NCI-H2107 (cell line): ENCODE measurements around the gene CCDC60.

Experiments used
- DNase-seq: peaks from one replicate; lab custom pipeline; 2025; lab: John Stamatoyannopoulos, UW

Gene CCDC60

DNA sequence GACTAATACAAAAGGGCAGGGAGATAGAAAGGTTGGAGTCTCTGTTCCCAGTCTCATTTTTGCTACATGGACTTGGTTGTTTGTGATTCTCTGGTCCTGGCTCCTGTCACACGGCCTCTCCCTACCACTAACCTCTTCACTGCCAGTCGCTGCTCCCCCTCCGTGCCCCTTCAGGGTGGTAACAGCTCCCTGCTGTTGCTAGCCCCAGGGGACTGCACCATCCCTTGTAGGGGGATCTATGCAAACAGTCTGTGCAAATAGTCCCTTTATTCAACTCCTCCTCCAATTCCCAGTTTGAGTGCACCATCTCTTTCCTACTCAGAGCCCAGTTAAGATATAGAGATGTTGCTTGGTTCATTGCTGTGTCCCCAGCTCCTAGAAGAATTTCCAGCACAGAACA lies 51.1 kb downstream of the CCDC60 start:
- no peak for DNase-seq

DNA sequence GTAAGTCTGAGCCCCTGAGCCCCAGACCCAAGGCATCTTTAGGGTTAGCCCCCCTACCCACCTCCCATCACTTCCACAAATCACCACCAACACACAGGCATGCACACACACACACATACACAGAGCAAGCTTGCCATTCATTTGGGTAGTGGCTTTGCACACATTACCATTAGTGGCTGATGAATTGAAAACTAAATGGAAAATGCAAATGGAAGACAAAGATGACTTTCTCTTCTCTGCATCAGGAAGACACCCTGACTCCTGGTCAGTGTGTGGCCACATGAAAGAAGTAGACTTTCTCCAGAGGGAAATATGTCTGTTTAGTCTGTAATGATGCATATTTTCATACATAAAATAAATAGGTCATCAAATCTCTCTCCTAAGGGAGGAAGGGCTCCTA lies 55.2 kb downstream of the CCDC60 start:
- DNase-seq: no peak

DNA sequence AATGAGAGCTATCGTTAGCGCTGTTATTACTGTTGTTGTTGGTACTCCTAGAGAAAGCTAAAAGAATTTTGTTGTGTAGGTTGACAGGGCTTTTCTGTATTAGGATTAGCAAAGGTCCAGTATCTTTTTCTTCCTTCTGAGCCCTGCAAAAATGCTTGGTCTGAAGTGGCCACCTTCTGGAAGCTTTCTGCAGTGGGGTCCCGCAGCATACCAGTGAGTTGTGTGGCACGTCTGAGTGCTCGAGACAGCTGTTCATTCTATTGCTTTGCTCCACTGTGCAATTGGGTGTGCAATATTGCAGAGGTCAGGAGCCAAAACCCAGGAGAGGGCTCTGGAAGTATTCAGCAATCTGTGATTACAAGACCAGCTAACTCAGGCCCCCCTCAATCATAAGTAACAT lies 57.1 kb downstream of the CCDC60 start:
- no peak for DNase-seq

DNA sequence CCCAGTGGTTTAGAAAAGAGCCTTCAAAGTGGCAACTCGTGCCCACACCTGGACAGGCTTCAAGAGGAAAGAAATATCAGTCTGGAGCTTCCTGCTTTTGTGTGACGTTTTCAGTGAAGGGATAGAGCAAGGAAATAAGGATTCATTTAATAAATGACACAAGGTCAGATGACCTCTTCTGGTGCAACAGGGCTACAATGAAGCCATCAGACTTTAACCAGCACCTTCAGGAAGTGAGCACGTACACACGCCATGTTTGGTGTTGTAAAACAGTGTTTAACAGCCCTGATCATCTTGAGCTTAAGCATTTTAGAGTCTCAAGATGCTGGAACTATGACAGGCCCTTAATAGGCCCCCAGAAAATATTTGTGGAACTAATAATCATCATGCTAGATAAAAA lies 59.1 kb downstream of the CCDC60 start:
- no peak for DNase-seq

DNA sequence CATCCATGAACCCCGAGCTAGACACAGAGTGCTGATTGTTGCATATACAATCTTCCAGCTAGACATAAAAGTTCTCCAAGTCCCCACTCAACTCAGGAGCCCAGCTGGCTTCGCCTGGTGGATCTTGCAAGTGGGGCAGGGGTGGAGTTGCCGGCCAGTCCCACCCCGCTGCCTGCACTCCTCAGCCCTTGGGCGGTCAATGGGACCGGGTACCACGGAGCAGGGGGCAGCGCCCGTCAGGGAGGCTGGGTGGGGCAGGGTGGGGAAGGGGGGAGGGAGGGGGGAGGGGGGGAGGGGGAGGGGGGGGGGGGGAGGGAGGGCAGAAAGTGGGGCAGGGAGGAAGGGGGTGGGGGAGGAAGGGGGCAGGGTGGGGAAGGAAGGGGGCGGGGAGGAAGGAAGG lies 63.0 kb downstream of the CCDC60 start:
- DNase-seq: no peak

DNA sequence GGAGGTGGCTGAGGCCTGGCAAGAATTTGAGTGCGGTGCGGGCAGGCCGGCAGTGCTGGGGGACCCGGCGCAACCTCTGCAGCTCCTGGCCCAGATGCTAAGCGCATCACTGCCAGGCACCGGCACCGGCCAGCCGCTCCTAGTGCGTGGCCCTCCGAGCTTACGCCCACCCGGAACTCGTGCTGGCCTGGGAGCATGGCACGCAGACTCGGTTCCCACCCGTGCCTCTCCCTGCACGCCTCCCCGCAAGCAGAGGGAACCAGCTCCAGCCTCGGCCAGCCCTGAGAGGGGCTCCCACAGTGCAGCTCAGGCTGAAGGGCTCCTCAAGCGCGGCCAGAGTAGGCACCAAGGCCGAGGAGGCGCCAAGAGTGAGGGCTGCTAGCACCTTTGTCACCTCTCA lies 63.7 kb downstream of the CCDC60 start:
- DNase-seq: no peak

DNA sequence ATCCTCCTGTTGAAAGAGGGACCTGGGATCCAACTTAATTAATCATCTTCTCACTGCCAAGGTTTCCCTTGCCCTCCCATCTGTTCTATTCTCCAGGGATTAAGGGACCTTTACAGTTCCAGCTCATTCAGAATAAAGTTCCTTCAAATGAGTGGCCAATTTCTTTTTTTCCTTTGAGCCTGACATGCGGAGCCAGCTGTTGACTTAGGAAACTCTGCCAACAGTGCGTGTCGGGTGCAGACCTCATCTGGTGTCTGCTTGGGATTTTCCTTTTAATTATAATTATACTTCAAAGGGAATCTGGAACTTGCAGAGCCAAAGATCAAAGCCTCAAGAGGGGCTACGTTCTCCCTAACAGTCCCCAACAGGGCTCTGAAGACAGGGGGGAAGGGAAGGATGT lies 64.8 kb downstream of the CCDC60 start:
- no peak for DNase-seq

DNA sequence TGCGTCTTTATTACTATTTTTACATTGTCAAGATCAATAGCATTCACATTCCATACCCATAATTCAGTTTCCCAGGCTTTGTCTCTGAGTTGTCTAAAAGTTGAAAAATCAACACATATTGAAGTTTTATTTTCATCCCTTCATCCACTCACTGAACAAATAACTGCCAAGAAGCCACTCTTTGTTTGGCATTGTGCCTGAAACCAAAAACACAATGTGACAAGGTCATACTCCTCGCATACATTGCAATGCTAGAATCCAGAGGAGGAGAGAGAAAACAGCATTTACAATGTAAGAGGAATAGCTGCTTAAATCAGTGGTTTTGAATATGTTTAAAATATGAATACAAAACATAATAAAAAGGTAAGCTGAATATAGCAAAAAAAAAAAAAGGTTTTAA lies 71.8 kb downstream of the CCDC60 start:
- DNase-seq: peak; percentile 12

DNA sequence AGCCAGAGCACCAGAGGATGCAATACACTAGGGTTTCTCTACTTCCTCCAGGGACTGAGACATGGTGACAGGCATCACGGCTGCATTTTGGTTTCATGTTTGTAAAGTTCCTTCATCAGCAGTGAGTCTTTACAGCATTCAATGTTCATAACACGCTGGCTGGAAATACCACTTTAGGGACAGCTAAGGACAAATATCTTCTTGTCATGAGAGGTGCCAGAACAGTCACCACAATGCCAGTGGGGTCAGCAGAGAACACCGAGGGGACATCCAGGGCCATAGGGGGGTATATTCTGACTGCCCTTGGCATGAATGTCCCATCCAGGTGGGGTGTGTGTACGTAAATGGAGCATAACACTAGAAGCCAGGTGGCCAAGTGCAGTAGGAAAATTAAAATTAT lies 72.3 kb downstream of the CCDC60 start:
- no peak for DNase-seq

DNA sequence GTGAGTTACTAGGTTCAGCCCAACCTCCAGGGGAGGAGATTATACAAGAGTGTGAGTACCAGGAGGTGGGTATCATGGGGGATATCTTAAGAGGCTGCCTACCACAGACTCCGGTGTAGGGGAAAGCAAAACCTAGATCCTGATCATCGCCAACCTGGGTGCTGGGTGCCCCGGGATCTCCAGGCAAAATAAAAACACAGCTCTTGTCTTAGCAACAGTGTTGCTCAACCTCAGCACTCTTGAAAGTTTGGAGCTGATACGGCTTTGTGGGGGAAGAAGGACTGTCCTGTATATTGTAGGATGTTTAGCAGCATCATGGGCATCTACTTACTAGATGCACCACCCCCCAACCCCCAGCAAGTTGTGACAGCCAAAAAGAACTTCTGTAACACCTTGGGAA lies 74.5 kb downstream of the CCDC60 start:
- no peak for DNase-seq

DNA sequence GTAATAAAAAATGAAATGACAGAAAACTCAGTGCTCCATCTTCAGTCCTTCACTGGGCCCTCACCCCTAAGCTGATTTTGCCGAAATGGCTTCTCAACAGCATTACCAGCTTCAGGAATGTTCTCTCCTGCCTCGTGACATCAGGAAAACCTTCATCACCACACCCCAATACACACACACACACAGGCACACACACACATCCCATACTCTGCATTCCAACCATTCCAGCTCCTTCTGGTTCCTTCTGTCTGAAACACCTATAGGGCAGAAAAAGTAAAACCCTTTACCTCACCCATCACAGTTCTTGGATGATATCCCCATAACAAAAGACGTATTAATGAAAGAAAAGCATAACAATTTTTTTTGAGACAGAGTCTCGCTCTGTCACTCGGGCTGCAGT lies 75.9 kb downstream of the CCDC60 start:
- no peak for DNase-seq

DNA sequence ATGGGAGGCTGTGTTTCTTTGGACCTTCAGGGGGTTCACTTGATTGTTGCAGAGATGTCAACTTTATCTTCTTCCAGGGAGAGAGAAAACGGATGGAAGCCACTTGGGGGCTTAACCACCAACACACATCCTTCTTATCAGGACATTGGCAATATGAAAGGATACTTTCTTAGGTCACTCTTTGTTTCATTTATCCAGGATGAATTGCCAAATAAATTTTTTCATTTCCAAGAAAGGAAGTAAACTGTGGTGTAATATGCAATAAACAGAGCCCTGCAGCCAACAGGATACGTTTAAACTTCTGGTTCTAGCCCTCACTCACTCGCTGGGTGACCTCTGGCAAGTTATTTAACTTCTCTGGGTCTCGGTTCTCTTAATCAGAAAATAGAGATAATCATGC lies 77.8 kb downstream of the CCDC60 start:
- DNase-seq: no peak

DNA sequence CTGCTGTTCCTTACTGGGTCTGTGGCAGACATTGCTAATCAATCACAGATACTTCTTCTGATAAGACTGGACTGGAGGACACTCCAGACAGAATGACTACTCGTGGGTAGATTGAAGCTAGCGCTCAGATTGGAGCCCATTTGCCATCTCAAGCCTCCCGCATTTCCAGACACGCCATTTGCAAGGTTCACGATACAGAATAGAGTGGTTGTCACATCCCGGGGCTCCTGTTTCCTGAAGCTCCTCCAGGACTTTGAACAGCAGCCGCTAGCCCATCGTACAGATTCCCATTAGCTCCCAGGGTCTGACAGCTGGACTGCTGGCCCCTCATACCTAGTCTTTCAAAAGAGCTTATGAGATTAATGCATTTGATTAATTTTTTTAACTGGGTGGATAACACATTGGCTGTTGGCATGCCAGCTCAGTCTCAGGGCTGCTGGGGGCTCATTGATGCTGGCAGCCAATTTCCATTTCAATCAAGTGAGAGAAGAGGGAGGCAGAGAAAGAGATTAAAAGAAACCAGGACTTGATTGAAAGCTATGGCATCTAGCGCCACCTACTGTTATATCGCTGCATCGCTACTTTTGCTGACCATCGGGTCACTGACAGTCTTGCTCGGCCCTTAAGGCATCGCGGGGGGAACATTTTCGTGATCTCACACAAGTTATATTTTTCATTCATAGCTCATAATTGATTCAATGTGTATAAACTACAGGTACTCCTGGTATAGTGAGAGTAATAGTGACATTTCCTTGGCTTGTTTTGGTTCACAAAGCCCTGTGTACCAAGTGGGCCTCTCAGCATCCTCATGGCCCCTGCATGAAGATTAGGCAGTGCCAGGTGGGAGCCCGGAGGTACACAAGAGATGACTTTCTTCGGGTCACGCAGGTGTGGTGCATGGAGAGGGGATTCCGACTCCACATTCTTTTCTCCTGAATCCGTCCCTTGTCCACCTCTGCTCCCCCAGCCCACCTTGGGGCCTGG lies 78.6 kb downstream of the CCDC60 start:
- DNase-seq: peak; percentile 52

DNA sequence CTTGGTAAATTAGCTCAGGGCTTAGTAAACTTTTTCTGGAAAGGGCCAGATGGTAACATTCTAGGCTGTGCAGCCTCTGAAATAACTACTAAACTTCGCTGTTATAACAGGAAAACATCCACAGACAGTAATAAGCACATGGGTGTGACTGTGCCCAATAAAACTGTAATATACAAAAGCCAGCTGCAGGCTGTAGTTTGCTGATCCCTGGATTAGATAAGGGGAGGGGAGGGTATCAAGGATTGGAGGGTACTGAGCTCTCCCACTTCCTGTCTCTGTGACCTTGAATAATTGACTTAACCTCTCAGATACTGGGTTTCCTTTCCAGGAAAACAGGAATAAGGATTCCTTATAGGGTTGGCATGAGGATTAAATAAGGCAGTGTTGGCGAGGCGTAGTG lies 81.2 kb downstream of the CCDC60 start:
- DNase-seq: no peak

DNA sequence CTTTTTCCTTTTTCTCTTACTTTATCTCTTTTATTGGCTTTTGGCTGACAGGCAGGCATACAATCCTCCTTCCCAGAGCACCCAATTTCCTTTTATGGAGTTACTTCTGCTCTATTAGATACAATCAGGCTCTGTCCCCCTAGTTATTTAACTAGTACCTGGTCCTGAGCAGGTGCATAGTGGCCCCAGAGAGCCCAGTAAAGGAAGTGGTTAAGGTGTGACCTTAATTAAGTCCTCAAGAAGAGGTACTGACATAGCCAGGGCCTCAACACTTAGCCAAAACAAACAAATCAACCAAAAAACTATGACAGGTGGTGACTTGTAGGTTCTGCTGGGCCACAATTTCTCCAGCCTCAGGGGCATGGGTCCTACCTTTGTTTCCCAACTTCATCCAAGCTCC lies 82.9 kb downstream of the CCDC60 start:
- no peak for DNase-seq

DNA sequence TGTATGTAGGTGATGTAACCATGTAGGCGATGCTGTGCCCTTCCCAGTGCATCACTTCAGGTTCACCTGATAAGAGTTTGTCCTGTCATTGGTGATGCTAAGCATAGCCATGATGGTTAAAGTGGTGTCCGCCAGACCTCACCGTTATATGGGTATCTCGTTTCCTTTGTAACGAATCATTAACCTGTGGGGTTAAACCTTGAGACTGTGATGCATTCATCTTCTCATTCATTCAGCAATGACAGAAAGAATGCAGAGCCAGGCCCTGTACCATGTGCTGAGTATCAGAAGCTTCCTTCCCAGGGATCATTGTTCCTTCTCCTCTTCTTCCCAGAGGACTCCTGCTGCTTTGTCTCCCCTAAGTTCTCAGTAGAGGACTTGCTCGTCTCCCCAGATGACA lies 84.9 kb downstream of the CCDC60 start:
- no peak for DNase-seq

DNA sequence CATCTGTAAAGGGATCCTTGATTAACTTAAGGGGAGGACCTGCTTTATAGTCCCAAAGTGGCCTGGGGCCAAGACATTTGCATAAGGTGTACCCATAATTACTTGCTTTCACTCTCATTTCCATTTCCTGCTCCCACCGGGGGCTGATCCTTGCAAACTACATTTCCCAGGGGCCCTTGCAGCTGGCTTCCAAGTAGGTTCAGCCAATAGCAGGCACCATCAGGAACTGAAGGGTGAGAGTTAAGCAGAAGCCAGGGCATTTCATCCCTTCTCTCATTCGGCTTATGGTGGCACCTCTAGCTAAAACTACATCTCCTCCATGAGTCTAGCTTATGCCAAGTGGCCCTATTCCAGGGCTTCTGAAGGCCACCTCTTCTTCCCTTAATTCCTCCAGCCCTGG lies 88.8 kb downstream of the CCDC60 start:
- DNase-seq: no peak

DNA sequence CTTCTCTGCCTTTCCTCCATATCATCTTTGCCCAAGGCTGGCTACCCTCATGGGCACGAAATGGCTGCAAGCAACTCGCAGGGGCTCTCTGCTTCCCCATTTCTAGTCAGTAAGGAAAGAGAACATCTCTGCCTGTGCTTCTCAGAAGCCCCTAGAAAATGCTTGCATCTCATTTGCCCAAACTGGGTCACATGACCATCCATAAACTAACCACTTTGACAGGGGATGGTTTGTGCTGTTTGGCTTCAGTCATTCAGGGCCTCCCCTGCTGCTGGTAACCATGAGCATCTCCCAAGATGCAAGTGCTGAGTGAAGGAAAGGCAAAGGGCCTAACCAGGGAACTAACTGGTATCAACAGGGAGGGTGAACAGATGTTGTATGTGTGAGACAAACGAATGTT lies 91.1 kb downstream of the CCDC60 start:
- no peak for DNase-seq

DNA sequence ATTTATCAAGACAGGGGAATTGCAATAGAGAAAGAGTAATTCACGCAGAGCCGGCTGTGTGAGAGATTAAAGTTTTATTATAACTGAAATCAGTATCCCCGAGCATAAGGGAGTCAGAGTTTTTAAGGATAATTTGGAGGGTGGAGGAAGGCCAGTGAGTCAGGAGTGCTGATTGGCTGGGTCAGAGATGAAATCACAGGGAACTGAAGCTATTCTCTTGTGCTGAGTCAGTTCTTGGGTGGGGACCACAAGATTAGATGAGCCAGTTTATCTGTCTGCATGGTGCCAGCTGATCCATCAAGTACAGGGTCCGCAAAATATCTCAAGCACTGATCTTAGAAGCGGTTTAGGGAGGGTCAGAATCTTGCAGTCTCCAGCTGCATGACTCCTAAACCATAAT lies 96.6 kb downstream of the CCDC60 start:
- no peak for DNase-seq

DNA sequence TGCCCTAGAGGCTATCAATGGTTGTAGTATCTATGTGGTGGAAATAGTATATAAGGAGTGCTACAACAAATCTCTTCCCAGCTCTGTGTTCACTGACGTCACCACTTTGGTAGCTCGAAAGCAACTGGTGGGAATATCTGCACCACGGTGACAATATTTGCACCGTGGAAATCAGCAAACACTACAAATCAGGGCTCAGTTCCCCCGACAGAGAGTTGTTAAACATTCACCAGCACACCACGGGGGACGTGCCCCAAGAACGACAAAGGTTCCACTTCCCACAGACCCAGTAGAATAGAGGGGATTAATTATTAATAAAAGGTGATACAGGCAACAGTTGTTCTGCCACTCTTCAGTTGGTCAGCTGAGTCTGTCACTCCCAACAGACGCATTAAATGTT lies 98.4 kb downstream of the CCDC60 start:
- DNase-seq: no peak

DNA sequence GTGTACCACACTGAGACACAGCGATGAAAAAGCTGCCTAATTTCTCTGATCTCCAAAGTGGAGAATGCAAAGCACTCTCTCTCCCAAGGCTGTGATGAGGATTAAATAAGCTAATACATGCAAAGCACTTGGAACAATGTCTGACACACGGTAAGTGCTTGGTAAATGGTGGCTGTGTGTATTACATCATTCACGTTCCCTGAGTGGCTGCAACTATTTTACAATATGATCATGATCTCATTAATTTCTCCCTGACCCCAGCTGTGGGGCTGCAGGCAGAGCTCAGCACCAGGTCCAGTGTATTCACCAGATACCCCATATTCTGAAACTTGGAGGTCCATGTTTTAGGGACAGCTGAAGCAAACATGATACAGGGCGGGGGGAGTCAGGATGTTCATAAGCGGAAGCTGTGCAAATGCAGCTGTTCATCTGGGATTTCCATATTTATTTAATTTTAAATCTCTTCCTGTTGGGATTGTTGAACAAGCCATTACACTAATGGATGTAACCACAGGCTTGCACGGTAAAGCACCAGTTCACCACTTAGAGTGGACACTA lies 106.4 kb downstream of the CCDC60 start:
- no peak for DNase-seq

DNA sequence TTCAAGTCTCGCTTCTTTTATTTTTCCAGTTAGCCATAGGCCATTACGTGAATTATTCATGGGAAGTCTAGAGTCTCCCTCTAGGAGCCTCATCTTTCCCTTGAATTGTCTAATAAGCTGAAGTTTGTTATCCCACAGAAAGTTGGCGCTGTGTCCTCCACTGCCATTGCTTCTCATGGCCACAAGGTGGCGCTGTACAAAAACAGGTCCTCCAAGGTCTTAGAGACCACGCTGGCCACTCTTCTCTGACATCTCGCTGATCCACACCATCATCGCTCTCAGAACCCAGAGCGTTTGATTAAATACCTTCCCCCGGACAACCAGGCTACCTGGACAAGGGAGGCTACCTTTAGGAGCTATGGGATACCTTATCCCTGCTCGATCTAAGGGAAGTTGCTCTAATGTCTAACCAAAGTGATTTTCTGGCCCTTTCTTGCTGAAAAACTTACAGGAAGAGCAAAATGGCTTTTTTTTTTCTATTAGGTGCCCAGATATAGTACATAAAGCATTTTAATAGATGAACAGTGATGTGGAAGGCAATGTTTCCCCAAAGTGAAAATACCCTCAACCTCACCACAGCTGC lies 110.0 kb downstream of the CCDC60 start:
- DNase-seq: peak; percentile 30

DNA sequence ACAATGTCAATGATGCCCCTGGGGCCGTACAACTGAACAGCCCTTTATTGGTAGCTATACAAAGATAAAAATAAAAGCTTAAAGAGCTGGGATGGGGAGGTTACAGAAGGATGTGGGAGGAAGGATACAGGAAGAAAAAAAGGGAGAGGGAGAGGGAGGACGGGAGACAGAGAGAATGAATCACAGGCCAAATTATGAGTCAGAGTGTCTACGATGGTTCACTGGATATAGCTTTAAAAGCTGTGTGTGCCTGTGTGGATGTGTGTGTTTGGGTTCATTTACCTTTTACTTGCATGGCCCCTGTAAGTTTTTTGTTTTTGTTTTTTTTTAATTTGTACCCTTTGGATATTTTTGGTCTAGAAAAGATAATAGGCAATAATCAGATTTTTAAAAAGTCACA lies 111.9 kb downstream of the CCDC60 start:
- DNase-seq: no peak
